GM19351 (cell line): ENCODE results near the gene RP9.

Experiments
- ATAC-seq: cut with Tn5 transposase; IDR thresholded peaks from one replicate; pipeline ENCODE4 v1.9.1; 2021; ENCODE audit warnings: mild to moderate bottlenecking, moderate library complexity; ENCODE audit not compliant: unreplicated experiment

RP9 gene

DNA sequence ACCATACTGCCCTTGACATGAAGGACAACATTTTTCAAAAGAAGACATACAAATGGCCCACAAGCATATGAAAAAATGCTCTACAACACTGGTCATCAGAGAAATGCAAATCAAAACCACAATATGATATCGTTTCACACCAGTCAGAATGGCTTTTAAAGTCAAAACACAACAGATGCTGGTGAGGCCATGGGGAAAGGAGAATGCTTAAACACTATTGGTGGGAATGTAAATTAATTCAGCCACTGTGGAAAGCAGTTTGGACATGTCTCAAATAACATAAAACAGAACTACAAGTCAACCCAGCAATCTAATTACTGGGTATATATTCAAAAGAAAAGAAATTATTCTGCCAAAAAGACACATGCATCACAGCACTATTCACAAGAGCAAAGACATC is 42.4 kb downstream of the RP9 start:
- ATAC-seq, result no peak

- ATAC-seq, result no peak
Observed at GRCh38 chr7:33065981-33066380, 43.2 kb downstream of the RP9 start.

DNA sequence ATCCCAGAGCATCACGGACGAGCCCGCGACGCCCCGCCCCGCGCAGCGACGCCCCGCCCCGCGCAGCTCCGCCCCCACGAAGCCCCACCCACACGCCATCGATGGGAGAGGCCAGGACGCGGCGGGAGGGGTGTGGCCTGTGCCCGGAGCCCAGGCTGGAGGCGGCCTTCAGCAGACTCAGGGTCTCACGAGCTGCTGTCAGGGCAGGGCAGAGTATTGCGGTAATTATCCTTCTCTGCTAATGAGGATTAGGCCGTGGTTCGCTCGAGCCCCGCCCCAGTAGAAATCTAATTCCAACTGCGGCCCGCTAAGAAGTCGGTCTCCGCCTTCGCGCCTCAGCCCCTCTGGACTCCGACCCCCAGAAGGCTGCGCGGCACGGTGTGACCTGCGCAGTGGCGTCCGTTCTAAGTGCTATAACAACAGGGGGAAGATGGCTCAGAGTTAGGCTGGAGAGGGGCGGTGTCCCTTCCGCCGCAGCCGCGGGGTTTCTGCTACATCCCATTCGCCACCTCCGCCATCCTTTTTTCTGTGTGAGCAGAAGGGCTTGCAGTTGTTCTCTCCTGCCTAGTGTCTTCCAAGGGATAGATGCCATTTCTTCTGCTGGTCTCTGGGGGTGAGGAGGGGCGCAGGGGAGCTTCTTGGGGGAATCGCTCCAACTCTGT is 46.3 kb downstream of the RP9 start:
- peak; percentile 93 for ATAC-seq

DNA sequence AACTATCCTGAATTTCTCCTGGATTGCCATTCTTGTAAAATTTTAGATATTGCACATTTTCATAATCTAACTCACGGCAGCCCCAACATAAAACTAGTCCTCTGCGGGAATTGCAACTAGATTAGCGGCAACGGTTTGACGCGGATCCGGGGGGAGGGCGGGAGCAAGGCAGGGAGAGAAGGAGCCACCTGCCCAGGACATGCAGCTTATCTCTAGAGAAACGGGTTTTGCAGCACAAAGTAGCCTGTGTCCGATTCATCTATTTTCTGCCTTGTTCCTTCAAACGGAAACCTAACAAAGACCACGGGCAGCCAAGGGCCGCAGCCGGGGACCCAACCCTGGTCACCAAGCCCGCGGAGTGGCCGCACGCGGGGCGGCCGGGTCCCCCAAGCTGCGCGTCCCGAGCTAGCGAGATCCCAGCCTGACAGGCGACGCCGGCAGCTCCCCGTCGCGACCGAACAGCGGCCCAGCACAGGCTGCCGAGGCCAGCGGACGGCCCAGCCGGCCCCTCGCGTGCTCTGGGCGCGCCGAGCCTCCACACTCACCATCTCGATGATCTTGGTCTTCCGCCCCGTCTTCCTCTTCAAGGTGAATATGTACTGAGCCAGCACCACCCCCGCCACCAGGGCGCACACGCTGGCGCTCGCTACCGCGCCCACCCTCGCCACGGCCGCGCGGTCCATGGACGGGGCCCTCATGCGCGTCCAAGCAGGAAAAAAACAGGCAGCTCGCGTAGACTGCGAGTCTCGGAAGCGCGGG is 47.0 kb downstream of the RP9 start, which contains the start of gene NT5C3A:
Gene NT5C3A, minus strand, starts transcription at position 754 of the 759 bp plus-strand sequence. Its CDS starts 71 bp downstream, at position 683.
- ATAC-seq, result peak; percentile 37

DNA sequence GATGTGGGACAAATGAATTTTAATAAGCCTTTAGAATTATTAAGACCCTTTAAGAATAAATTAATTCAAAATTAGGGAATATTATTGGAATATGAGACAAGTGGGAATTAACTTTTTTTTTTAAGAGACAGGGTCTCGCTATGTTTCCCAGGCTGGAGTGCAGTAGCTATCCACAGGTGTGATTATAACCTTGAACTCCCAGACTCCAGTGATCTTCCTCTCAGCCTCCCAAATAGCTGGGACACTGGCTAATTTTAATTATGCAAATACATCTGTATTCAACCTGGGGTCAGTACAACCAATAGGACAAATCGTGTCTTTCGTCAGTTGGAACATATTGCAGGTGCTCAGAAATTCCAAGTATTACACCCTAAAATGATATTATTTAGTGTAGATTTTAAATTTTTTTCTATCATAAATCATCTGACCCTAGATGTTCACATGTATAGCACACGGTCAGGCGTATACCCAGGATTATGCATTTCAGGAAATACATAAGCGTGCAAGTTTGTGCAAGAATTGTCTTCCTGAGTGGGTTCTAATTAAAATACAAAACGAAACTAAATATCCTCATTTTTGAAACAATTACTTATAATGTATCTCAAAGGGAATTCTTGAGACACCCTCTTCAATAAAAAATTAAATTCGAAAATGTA is 47.8 kb downstream of the RP9 start:
- ATAC-seq, result no peak

- no peak for ATAC-seq
Observed at GRCh38 chr7:33059635-33060034, 49.6 kb downstream of the RP9 start.

GRCh38 chr7:33055158-33055557 is 54.0 kb downstream of the RP9 start:
- ATAC-seq, result no peak

DNA sequence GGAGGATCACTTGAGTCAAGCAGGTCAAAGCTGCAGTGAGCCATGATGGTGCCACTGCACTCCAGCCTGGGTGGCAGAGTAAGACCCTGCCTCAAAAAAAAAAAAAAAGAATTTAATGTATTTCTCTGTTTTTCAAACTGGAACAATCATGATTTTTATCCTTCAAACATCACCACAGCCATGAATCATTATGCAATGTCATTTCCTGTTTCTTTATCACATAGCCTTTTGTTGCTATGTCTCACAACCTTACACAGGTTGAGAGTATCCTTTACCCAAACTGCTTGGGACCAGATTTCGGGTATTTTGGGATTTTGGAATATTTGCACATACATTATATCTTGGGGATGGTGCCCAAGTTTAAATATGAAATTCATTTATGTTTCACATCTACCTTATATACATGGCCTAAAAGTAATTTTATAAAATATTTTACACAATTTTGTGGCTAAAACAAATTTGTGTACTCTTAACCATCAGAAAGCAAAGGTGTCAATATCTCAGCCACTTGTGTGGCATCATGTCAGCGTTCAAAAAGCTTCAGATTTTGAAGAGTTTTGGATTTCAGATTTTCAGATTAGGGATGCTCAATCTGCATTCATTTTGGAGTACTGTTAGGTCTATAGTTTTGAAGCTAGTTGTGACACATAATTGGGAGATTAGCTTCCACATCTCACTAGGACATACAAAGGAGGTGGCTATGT is 54.8 kb downstream of the RP9 start:
- no peak for ATAC-seq

GRCh38 chr7:33053721-33054120 is 55.5 kb downstream of the RP9 start:
- ATAC-seq, result no peak

DNA sequence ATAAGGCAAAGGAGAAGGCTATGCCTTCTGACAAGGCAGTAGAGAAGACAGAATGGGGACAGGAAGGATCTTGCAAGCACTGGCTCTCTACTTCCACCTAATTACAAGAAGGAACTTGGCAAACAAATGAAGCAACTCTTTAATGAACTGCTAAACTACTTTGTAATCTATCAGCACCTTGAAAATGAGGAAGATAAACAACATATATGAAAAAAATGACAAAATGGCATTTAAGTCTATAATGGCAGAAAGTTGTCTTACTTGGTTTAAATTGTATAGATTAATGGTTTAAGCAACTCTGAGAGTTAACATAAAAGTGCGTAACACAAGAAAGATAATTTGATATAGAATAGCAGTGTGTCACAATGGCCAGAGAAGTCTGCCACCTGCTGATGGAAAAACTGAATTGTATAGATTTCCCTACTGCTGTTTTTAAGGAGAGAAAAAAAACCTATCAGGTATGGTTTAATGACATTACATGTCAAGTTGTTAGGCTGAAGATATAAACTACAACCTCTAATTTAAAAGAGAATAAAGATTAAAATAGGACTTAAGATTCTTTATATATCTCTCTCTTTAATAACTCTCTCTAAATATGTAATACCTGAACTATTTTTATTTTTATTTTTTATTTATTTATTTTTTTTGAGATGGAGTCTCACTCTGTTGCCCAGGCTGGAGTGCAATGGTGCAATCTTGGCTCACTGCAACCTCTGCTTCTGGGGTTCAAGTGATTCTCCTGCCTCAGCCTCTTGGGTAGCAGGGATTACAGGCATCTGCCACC is 58.5 kb downstream of the RP9 start:
- ATAC-seq, result peak; percentile 59

DNA sequence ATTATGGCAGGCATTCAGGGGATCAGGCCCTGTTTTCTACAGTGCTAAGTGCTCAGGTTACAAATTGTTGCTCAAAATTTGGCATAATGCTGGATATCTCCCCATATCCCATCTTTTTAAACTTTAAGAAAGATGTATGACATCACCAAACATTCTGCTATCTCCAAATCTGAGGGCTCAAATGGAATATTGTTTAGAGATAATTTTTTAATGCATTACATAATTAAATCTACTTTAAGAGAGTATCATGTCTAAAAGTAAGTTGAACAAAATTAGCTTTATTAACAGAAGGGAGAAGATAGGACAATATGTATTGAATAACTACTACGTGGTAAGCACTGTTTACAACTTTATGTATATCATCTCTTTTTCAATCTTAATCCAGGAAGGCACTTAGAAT is 60.5 kb downstream of the RP9 start:
- no peak for ATAC-seq

- ATAC-seq, result no peak
Observed at GRCh38 chr7:33048257-33048656, 60.9 kb downstream of the RP9 start.

GRCh38 chr7:33044986-33045385 is 64.2 kb downstream of the RP9 start:
- ATAC-seq, result peak; percentile 40
